SIG-M5 (cell line): Measurements from ENCODE around the gene ATXN7.

Source experiments
- DNase-seq: peaks from one replicate; lab custom pipeline; 2025; lab: John Stamatoyannopoulos, UW

The ATXN7 gene

GRCh38 chr3:63934041-63934866, 70.6 kb downstream of the ATXN7 start:
- DNase-seq: peak; percentile 79

GRCh38 chr3:63936925-63937324, 73.3 kb downstream of the ATXN7 start:
- DNase-seq: no peak

- DNase-seq: peak; percentile 86
Observed at GRCh38 chr3:63937661-63938651, 74.3 kb downstream of the ATXN7 start.

- DNase-seq: no peak
Observed at GRCh38 chr3:63940389-63940757, 76.7 kb downstream of the ATXN7 start.

- DNase-seq: no peak
Observed at GRCh38 chr3:63942528-63942927, 78.9 kb downstream of the ATXN7 start.

- no peak for DNase-seq
Observed at GRCh38 chr3:63943678-63944077, 80.0 kb downstream of the ATXN7 start.

- no peak for DNase-seq
Observed at GRCh38 chr3:63945558-63946096, 82.0 kb downstream of the ATXN7 start.

- DNase-seq: no peak
Observed at GRCh38 chr3:63946753-63947152, 83.1 kb downstream of the ATXN7 start.

GRCh38 chr3:63947594-63947993, 83.9 kb downstream of the ATXN7 start:
- DNase-seq: no peak

GRCh38 chr3:63949005-63949404, 85.3 kb downstream of the ATXN7 start:
- no peak for DNase-seq

GRCh38 chr3:63950698-63951097, 87.0 kb downstream of the ATXN7 start:
- DNase-seq: no peak

GRCh38 chr3:63951492-63952247, 88.0 kb downstream of the ATXN7 start:
- no peak for DNase-seq

- DNase-seq: no peak
Observed at GRCh38 chr3:63952248-63952594, 88.6 kb downstream of the ATXN7 start.

GRCh38 chr3:63954182-63954581, 90.5 kb downstream of the ATXN7 start:
- DNase-seq: no peak

- no peak for DNase-seq
Observed at GRCh38 chr3:63955036-63955650, 91.5 kb downstream of the ATXN7 start.

- no peak for DNase-seq
Observed at GRCh38 chr3:63955830-63956545, 92.3 kb downstream of the ATXN7 start.

- no peak for DNase-seq
Observed at GRCh38 chr3:63959146-63959545, 95.5 kb downstream of the ATXN7 start.

- DNase-seq: no peak
Observed at GRCh38 chr3:63960048-63960711, 96.5 kb downstream of the ATXN7 start.

- DNase-seq: no peak
Observed at GRCh38 chr3:63961891-63962290, 98.2 kb downstream of the ATXN7 start.

GRCh38 chr3:63963496-63963895, 99.8 kb downstream of the ATXN7 start:
- DNase-seq: no peak
